Keratinocyte (primary cell): Measurements from ENCODE around the gene MAP3K5. TPM values are rescaled to one million over a fixed set of nuclear protein-coding genes. Genes with fewer than 3 reads are reported as not detected.

Experiments
- DNase-seq: peaks from one replicate; pipeline ENCODE4 v3.0.0-alpha.2; 2011; ENCODE audit warnings: low read depth, missing footprints, low spot score
- FAIRE-seq: peaks from 2 replicates; lab custom pipeline; 2011; peaks lifted over from hg19 to GRCh38; lab: Jason Lieb, UNC
- H2AFZ ChIP-seq: 2 replicates; pipeline ENCODE4 v1.6.0; 2012; ENCODE audit warnings: low read length, control low read depth, inconsistent platforms; ENCODE audit not compliant: control insufficient read depth
- H3K27ac ChIP-seq: 2 replicates; pipeline ENCODE4 v1.5.1; 2011; ENCODE audit warnings: low read length; ENCODE audit not compliant: control insufficient read depth, insufficient read depth
- H3K27me3 ChIP-seq: 3 replicates; pipeline ENCODE4 v1.6.0; 2011; ENCODE audit warnings: low read length; ENCODE audit not compliant: control insufficient read depth, insufficient read depth; ENCODE audit errors: extremely low read depth
- H3K36me3 ChIP-seq, 2 experiments: 2 replicates in 1 of 2; 3 replicates in 1 of 2; pipeline ENCODE4 v1.5.1; 2011; ENCODE audit warnings: low read length in 2 of 2, mild to moderate bottlenecking in 1 of 2; ENCODE audit not compliant: control insufficient read depth in 2 of 2, insufficient read depth in 2 of 2; ENCODE audit errors: extremely low read depth in 1 of 2
- H3K4me1 ChIP-seq: 3 replicates; pipeline ENCODE4 v1.5.1; 2011; ENCODE audit warnings: low read length; ENCODE audit not compliant: control insufficient read depth, insufficient read depth; ENCODE audit errors: extremely low read depth
- H3K4me2 ChIP-seq: 3 replicates; pipeline ENCODE4 v1.6.0; 2011; ENCODE audit warnings: low read depth, low read length; ENCODE audit not compliant: control insufficient read depth, insufficient read depth; ENCODE audit errors: extremely low read depth
- H3K4me3 ChIP-seq, 3 experiments: fragments of 200-600 bp in 1 of 3; sonication (generic) in 1 of 3; 2 replicates in 2 of 3; 3 replicates in 1 of 3; pipeline ENCODE4 v1.5.1; 2011 to 2016; ENCODE audit warnings: low read length in 3 of 3, mild to moderate bottlenecking in 3 of 3, control low read depth in 2 of 3, inconsistent platforms in 1 of 3, low read depth in 1 of 3, mixed read lengths in 1 of 3, mixed run types in 1 of 3, moderate library complexity in 1 of 3; ENCODE audit not compliant: control insufficient read depth in 2 of 3, insufficient read depth in 2 of 3; ENCODE audit errors: extremely low read depth in 1 of 3
- H3K79me2 ChIP-seq: 2 replicates; pipeline ENCODE4 v1.6.0; 2012; ENCODE audit warnings: low read length; ENCODE audit not compliant: control insufficient read depth, insufficient read depth
- H3K9ac ChIP-seq: 3 replicates; pipeline ENCODE4 v1.6.0; 2011; ENCODE audit warnings: low read length; ENCODE audit not compliant: control insufficient read depth, insufficient read depth; ENCODE audit errors: extremely low read depth
- H3K9me1 ChIP-seq: 3 replicates; pipeline ENCODE4 v1.6.0; 2011; ENCODE audit warnings: low read length; ENCODE audit not compliant: control insufficient read depth, insufficient read depth; ENCODE audit errors: extremely low read depth
- H3K9me3 ChIP-seq: 2 replicates; pipeline ENCODE4 v1.5.1; 2012; ENCODE audit warnings: low read depth, low read length; ENCODE audit not compliant: control insufficient read depth
- H4K20me1 ChIP-seq: 3 replicates; pipeline ENCODE4 v1.6.0; 2011; ENCODE audit warnings: low read length; ENCODE audit not compliant: control insufficient read depth, insufficient read depth; ENCODE audit errors: extremely low read depth
- CTCF ChIP-seq, 3 experiments: IDR thresholded peaks in 1 of 3; conservative IDR thresholded peaks in 1 of 3; optimal IDR thresholded peaks in 1 of 3; 2 replicates in 2 of 3; 3 replicates in 1 of 3; pipeline versions ENCODE3 to v1.5.1; 2011; ENCODE audit warnings: low read length in 3 of 3, mild to moderate bottlenecking in 3 of 3, moderate library complexity in 2 of 3, control low read depth in 1 of 3, inconsistent platforms in 1 of 3; ENCODE audit not compliant: insufficient read depth in 2 of 3; ENCODE audit errors: extremely low read depth in 1 of 3
- EZH2 ChIP-seq: IDR thresholded peaks from one replicate; pipeline ENCODE4 v1.6.1; 2012; ENCODE audit warnings: inconsistent platforms, mild to moderate bottlenecking, low read length, moderate library complexity
- dilution Hi-C: fragments of 300-500 bp; cut with MboI; formaldehyde crosslinking; loops from one replicate; pipeline ENCODE4 v1.7.0; 2020; ENCODE audit warnings: low sequenced_read_pairs; ENCODE audit not compliant: extremely low pct_ligation_motif_present
- polyA plus RNA-seq, 5 experiments: library from polyadenylated mRNA; depleted of rRNA in 3 of 5; stranded (reverse) in 3 of 5; stranded (forward) in 1 of 5; unstranded in 1 of 5; fragments of >200 nt; gene quantifications; 1 replicate in 1 of 5; 2 replicates in 3 of 5; 3 replicates in 1 of 5; pipeline versions ENCODE4 v1.2.1 to v1.2.3, GENCODE V29; 2011 to 2012; ENCODE audit warnings: missing spikeins in 2 of 5, low read depth in 1 of 5, low replicate concordance in 1 of 5

The MAP3K5 gene
- polyA plus RNA-seq, 1 donor (not counting 4 experiments of a cell fraction or from before 2014, with no cell fraction given) = 3.4 TPM

DNA sequence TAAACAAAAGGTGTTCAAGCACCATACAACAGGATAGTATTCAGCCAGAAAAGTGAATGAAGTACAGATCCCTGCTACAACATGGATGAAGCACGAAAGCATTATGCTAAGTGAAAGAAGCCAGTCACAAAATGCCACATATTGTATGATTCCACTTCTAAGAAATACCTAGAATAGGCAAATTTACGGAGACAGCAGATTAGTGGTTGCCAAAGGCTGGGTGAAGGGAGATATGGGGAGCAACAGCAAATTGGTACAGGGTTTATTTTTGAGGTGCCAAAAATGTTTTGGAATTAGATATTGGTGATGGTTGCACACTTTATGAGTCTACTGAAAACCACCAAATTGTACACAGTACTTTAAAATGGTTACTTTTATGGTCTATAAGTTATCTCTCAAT, 23.2 kb downstream of the MAP3K5 start:
- Histone ChIP-seq H4K20me1 (no peaks in the 10 kb centered on the region), H3K79me2 (peaks cover 1% of the 10 kb centered on the region)
- TF ChIP-seq EZH2 = no peak
- TF ChIP-seq CTCF (optimal IDR thresholded peaks at IDR 0.05 in 1 of 3, IDR thresholded peaks at IDR 0.05 in 1 of 3, conservative IDR thresholded peaks at IDR 0.05 in 1 of 3; ENCODE audit: extremely low read depth in 1 of 3, insufficient read depth in 2 of 3, low read length in 3 of 3) = no peak

GRCh38 chr6:136767570-136768309, 24.5 kb downstream of the MAP3K5 start:
- H3K4me2 ChIP-seq = no peak overlapping the region
- no peaks in the 10 kb centered on the region for H3K27me3 ChIP-seq
- H3K36me3 ChIP-seq = no peaks in the 10 kb centered on the region
- TF ChIP-seq EZH2 (no peak), CTCF (optimal IDR thresholded peaks at IDR 0.05 in 1 of 3, IDR thresholded peaks at IDR 0.05 in 1 of 3, conservative IDR thresholded peaks at IDR 0.05 in 1 of 3; ENCODE audit: extremely low read depth in 1 of 3, insufficient read depth in 2 of 3, low read length in 3 of 3) (no peak)
- no peak overlapping the region for H3K4me3 ChIP-seq
- H3K4me1 ChIP-seq = peaks cover under 1% of the 10 kb centered on the region
- no peak overlapping the region for H3K27ac ChIP-seq
- dilution Hi-C loops = no loop called here
- H2AFZ ChIP-seq = no peak overlapping the region
- H3K9ac ChIP-seq = no peak overlapping the region
- H3K9me3 ChIP-seq = no peaks in the 10 kb centered on the region
- no peaks in the 10 kb centered on the region for H4K20me1 ChIP-seq
- DNase-seq (no peak), FAIRE-seq (no peak)
- H3K9me1 ChIP-seq = no peaks in the 10 kb centered on the region
- H3K79me2 ChIP-seq = peaks cover 1% of the 10 kb centered on the region

More for the DNA sequence above, 23.2 kb downstream of the MAP3K5 start:
- H3K9me1 ChIP-seq = no peaks in the 10 kb centered on the region
- H3K9ac ChIP-seq = no peak overlapping the region
- H3K27me3 ChIP-seq = no peaks in the 10 kb centered on the region
- H3K4me2 ChIP-seq = no peak overlapping the region
- H3K4me1 ChIP-seq = no peaks in the 10 kb centered on the region
- H3K36me3 ChIP-seq = no peaks in the 10 kb centered on the region
- no peak overlapping the region for H3K27ac ChIP-seq
- DNase-seq (no peak), FAIRE-seq (no peak)
- no peak overlapping the region for H3K4me3 ChIP-seq
- no peaks in the 10 kb centered on the region for H3K9me3 ChIP-seq
- no peak overlapping the region for H2AFZ ChIP-seq
- dilution Hi-C loops = no loop called here
